GM04504 (cell line): ENCODE measurements around the gene PKDREJ.
A peak's percentile ranks its signal among the peaks of the same experiment; 100 is the strongest.
"Not testable (repeated sequence)": the region's sequence is repeated elsewhere in the genome, so short reads cannot be mapped to it uniquely, and the experiment has no call there.

Experiments
- DNase-seq: peaks from one replicate; pipeline ENCODE4 v3.0.0-alpha.2; 2012; ENCODE audit warnings: low read depth

The PKDREJ gene

GRCh38 chr22:46288846-46289243 is 25.7 kb upstream of the PKDREJ start:
- no peak for DNase-seq

GRCh38 chr22:46287873-46288751 is 25.0 kb upstream of the PKDREJ start:
- DNase-seq: no peak

DNA sequence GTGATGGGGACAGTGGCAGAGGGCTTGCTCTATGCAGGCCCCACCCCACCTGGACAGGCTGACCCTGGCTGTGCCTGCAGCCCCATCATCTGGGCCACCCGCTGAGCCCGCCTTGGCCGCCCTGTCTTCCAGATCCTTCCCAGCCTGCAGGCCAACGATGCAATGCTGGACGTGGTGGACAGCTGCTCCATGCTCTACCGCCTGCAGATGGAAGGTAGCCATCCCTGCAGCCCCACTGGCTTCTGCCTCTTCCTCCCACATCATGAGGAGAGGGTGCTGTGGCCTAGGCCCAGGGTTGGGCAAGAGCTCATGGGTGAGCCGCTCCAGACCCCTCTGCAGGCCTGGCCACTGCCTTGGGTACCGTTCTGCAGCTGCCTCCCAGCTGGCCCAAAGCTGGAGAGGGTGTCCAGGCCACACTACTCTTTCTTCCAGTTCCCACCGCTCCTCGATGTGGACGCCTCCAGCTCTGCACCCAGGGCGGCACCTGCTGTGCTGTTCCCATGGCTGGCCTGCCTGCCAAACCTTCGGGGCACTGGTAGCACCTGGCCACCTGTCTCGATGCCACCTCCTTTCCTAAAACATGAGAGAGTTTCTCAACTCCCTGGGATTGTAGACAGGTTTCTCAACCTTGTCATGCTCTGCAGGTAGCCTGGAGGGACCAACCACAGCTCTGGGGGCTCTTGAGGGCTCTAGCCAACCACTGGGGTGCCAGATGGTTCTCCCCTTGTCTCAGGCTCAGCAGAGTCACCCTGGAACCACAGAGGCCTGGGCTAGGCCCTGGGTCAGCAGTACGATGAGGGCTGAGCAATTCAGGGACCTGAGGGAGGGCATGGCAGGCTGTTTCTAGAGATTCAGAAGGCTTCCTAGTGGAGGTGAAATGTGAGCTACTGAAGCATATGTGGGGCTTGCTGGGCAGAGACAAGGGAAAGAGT is 24.1 kb upstream of the PKDREJ start:
- DNase-seq: no peak

GRCh38 chr22:46286006-46286405 is 22.9 kb upstream of the PKDREJ start:
- DNase-seq: no peak

- no peak for DNase-seq
Observed at GRCh38 chr22:46281866-46282678, 18.9 kb upstream of the PKDREJ start.

- DNase-seq: no peak
Observed at GRCh38 chr22:46280999-46281623, 18.0 kb upstream of the PKDREJ start.

DNA sequence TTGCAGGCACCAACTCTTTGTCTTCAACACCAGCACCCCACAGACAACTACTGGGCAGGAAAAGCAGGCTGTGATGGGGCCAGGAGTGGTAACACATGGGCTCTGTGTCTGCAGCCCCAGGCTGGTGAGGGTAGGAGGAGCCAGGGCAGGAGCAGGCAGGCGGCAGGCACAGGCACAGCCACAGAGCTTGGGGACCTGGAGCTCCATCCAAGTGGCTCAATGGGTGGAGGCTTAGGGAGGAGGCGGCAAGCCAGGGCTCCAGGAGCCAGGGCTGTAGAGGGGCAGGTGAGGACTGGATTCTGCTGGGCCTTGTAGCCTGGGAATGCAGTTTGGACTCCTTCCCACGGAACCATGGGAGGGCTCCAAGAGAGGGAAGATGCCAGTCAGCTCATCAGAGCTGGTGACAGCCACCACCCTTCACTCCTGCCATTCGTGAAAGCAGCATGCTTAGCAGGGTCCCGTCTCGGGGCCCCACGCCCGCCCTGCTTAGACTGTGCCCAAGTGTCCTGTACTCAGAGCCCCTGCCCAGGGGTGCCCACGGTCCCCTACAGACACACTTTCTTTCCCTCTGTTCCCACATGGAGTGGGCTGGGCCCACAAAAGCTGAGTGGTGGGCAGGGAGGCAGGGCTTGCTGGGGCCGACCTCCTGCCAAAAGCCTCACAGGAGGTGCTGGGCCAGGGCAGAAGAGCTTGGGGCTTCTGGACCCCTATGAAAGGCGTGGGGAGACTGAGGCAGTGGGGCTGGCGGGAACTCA is 17.1 kb upstream of the PKDREJ start:
- DNase-seq: no peak

DNA sequence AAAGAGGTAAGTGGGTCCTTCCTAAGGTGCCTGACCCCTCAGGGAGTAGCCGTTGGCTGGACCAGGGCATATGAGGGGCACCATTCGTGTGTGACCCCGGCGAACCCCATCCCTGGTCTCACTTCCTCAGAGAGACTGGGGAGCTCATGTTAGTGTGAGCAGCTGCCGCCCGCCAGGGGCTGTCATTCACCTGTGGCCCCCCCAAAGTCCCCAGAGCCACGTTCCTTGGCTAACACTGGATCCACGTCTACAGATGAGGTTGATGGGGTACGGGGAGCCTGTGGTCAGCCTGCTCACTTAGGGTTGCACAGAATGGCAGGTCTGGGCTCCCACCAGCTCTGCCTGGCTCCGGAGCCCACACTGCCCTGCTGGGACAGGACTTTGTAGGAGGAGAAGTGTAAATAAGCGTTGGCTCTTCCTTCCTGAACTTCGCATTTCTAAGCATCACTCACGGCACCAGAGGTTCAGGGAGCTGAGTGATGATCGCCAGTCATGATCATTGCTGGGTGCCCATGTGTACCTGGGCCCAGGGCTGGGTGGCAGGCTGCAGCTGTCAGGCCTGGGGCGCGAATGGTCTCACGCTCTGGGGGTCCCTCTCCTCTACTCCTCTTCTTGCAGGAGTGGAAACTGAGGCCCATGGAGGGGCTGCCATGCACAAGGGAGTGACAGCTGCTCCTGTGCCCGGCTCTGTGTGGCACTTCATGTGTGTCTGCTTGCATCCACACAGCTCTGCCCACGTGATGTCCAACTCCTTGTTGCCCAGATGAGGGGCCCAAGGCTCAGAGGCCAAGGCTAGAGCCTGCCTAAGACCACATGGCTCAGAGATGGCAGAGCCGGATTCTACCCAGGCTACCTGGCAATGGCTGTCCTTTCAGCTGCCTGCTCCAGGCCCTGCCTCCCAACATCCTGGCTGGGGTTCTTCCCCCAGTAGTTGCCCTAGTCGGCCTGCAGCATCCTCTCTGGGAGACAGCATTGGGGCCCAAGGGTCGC is 15.8 kb upstream of the PKDREJ start:
- no peak for DNase-seq

DNA sequence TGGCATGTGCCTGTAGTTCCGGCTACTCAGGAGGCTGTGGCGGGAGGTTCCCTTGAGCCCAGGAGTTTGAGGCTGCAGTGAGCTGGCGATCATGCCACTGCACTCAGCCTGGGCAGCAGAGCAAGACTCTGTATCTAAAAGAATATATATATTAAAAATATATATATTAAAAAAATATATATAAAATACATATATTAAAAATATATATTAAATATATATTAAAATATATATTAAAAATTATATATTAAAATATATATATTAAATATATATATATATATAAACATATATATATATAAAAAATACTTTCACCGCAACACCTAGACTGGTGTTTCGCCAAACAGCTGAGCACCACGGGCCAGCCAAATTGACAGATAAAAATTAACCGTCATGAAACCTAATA is 13.4 kb upstream of the PKDREJ start:
- no peak for DNase-seq

GRCh38 chr22:46275455-46276122 is 12.4 kb upstream of the PKDREJ start:
- no peak for DNase-seq

- no peak for DNase-seq
Observed at GRCh38 chr22:46274381-46274780, 11.2 kb upstream of the PKDREJ start.

GRCh38 chr22:46273432-46274148 is 10.4 kb upstream of the PKDREJ start:
- no peak for DNase-seq

GRCh38 chr22:46272762-46273431 is 9.8 kb upstream of the PKDREJ start:
- no peak for DNase-seq

DNA sequence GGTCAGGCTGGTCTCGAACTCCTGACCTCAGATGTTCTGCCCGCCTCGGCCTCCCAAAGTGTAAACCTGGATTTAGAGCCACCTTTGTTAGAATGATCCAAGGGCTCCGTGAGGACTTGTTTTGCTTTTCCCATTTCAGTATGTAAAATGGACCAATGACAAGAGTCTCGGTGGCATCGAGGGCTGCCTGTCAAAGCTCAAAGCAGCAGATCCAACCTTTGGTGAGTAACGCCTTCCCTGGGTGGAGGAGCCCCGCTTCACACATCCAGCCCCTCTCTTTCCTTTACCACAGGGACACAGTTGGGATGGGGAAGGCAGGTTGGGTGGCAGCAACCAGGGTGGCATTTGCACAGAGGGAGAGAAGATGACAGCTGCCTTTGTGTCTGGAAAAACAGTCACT is 9.1 kb upstream of the PKDREJ start:
- no peak for DNase-seq

- no peak for DNase-seq
Observed at GRCh38 chr22:46269564-46269963, 6.4 kb upstream of the PKDREJ start.

DNA sequence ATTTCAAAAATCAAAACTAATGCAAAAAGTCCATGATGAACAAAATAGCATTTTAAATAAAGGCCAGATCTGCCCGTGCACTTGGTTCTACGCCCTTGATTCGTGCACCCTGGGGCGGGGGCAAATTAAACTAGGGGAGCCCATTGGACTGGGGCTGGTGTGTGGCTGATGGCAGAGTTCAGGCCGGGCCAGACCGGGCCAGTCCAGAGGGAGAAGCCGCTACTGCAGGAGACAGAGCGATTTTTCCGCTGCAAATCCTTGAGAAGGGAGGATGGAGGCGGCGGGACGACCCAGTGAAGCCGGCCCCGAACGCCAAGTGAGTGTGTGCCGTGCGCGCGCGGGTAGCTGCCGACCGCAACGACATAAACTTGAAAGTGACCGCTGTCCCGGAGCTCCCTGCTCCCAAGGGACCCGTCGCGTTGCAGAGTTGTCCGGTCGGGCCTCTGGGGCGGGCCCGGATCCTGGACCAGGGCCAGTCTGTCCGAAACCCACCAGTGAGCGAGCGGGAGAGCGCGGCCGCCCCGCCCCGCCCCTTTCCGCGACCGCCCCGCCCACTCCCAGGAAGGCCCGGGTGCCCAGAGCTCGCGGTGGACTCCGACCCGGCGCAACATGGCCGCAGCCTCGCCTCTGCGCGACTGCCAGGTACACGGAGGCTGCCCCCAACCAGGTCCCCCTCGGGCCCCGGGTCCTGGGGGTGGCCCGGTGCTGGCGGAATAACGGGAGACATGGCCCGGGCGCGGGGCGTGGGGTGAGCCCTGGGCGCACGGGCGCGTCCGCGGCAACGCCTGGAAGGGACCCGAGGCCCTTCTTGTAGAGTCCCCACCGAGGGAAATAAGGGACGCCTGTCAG is 4.5 kb upstream of the PKDREJ start, which contains the start of gene TTC38:
TTC38 (plus strand) TSS at position 578 of the 849 bp plus-strand sequence; CDS start at position 610, 32 bp downstream.
- DNase-seq: peak; percentile 64

GRCh38 chr22:46265627-46266026 is 2.5 kb upstream of the PKDREJ start:
- DNase-seq: not testable (repeated sequence)
